ENCODE results near the gene TCERG1L.
"Not testable (repeated sequence)": the region's sequence is repeated elsewhere in the genome, so short reads cannot be mapped to it uniquely, and the experiment has no call there.

The TCERG1L gene

DNA sequence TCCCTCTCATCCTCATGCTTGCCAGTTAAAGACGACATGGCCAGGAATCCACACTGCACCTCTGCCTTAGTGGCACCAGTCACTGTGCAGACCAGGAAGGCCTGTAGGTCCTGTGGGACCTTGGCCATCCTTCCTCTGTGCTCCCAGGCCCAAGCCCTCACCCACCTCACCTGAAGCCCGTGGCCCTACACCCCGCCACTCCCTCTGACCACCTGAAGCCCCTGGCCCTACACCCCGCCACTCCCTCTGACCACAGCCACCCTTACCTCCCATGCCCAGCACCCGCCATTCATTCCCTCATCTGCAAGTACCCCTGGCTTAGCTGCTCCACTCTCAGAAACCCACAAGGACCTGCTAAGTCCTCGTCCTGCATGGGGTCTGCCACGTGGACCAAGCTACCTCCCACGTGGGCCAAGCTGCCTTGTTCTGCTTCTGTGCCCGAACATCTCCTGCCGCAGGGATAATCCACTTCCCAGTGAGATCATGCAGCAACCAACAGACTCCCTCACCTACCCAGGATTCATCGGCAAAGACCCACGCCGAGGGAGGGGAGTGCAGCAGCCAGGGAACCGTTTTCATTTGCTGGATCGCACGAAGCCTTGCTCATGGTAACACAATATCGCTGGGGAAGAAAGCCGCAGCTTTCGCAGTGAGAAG, 151.2 kb downstream of the TCERG1L start:
- DNase-seq, result no peak

DNA sequence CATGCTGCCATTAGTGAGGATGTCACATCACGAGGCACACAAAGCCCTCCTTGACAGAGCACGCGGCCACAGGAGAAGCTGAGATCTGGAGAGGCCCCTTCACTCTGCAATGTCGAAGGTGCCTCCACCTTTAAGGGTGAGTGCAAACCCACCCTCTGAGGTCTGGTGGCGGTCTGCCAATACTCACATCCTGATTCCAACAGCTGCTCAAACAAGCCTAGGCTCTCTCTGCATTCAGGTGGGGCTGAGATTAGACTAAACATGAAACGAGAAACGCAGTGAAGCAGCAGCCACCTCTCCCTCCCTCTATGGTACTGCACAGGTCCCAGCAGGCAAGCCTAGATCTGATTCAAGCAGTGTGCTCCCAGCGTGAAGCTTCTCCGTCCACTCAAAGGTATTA, 151.8 kb downstream of the TCERG1L start:
- DNase-seq, result no peak

- no peak for DNase-seq
Measured at GRCh38 chr10:131158695-131159094, 152.8 kb downstream of the TCERG1L start.

- no peak for DNase-seq
Measured at GRCh38 chr10:131157899-131158298, 153.6 kb downstream of the TCERG1L start.

DNA sequence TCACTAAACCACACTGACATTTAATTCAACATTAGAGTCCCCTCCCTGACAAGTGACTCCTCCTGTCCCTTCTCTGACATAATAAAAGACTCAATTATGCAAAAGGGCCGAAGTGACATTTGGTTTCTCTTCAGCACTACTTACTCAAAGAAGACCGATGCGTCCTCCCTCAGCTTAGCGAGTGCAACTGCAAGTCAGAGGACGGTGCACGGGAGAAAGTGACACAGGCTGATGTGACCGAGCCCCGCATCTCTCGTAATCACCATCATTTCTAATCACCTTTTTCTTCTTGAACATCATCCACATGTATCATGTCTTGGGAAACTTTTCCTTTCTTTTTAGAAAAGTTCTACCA, 155.7 kb downstream of the TCERG1L start:
- no peak for DNase-seq

GRCh38 chr10:131155218-131155875, 156.2 kb downstream of the TCERG1L start:
- DNase-seq, result no peak

DNA sequence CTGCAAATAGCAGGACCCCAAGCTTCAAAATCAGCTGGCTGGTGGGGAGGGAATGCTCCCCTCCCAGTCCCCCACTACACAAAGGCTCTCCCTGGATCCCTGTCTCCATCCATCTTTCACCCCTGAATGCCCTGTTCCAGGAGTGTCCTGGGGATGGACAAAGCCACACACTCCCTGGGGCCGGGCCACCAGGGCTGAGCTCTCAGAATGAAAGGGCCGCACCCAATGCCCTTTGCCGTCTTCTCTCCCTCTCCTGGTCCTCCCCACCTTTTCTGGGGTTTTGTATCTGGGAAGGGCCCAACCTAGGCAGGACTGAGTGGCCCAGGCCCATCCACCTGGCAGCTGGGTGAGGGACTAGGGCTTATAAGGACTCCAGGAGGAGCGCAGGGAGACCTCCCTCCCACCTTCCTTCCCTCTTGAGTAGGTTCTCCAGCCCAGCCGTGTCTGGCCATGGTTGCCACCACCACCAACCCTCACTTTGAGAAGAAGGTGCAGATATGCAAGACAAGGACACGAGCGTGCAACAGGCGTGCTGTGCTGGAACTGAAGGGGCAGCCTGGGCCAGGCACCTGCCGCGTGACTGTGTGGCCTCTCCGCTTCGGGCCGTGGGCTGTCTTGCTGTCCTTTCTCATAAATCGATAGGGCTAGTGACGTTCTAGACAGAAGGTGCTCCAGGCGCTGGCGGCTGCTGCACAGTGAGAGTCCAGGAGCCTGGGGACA, 157.1 kb downstream of the TCERG1L start:
- DNase-seq, result no peak

DNA sequence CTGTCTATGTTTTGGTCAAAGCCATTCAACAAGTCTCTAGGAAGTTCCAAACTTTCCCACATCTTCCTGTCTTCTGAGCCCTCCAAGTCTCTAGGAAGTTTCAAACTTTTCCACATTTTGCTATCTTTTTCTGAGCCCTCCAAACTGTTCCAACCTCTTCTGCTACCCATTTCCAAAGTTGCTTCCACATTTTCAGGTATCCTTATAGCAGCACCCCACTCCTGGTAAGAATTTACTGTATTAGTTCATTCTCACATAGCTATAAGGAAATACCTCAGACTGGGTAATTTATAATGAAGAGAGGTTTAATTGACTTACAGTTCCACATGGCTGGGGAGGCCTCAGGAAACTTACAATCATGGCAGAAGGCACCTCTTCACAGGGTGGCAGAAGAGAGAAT, 159.1 kb downstream of the TCERG1L start:
- not testable (repeated sequence) for DNase-seq

- DNase-seq, result no peak
Measured at GRCh38 chr10:131150126-131150525, 161.4 kb downstream of the TCERG1L start.

DNA sequence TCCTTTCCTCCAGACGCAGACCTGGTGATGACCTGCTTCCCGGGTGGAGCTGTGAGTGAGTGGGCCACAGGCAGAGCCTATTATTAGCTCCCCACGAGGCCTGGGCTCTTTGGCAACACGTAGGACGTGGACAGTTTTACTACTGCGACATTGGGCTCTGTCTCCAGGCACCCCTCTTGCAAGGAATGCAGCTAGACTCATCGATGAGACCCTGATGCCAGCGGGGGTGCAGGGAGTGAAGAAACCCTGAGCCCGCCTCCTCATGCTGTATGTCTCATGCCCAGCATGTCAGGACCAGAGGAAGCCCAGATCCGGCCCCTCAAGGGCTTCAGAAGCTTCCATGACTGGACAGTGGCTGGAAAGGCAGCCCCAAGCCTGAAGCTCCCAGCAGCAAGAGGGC, 161.9 kb downstream of the TCERG1L start:
- no peak for DNase-seq

GRCh38 chr10:131149111-131149510, 162.4 kb downstream of the TCERG1L start:
- DNase-seq, result no peak

- no peak for DNase-seq
Measured at GRCh38 chr10:131148270-131148669, 163.3 kb downstream of the TCERG1L start.

- no peak for DNase-seq
Measured at GRCh38 chr10:131147301-131147975, 164.1 kb downstream of the TCERG1L start.

GRCh38 chr10:131146790-131147189, 164.7 kb downstream of the TCERG1L start:
- DNase-seq, result no peak

GRCh38 chr10:131145756-131146155, 165.8 kb downstream of the TCERG1L start:
- DNase-seq, result no peak

DNA sequence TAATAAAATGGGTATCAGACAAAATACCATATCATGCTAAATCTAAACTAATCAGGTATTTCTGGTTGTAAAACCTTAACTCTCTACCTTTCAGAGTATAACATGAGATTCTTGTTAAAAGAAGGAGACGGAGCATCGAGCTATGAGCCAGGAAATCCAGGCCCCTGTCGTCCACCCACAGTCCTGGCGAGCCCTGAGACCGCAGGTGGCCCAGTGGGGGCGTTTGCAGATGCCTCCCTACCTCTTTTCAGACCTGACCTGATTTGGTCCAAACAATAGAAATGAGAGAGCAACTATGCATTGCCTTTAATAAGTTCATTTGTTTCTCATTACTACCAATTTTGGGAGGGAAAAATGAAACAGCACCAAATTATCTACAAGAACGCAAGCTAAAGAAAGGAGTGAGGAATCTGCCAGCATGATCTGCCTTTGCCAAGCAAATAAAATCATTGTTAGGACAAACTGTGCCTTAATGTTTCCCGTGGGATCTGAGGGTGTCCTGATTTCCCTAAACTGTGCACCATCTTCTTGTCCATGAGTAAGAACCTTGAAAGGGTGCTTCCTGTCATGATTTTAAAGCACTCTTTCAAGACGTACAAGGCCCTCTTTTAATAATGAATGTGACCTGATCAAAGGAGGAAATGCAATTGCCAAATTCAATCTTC, 166.7 kb downstream of the TCERG1L start:
- no peak for DNase-seq

DNA sequence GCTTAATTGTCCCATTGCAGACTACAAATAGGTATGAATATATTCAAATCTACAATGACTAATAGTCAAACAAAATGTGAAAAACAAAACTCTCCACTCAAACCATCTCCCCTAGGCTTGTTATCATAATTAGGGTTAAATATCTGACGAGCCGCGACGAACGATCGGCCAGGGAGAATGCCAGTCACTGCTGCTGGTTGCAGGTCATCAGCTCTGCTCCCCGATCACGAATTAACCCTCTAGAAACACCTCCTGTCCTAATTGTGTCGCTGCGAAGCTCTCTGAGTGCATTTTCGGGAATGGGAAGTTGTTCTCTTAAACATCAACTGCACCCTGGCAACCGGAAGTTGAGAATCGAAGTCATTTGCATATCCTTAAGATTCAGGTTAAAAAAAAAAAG, 167.3 kb downstream of the TCERG1L start:
- no peak for DNase-seq

- DNase-seq, result no peak
Measured at GRCh38 chr10:131143425-131144165, 167.9 kb downstream of the TCERG1L start.

GRCh38 chr10:131142517-131143380, 168.8 kb downstream of the TCERG1L start:
- no peak for DNase-seq

DNA sequence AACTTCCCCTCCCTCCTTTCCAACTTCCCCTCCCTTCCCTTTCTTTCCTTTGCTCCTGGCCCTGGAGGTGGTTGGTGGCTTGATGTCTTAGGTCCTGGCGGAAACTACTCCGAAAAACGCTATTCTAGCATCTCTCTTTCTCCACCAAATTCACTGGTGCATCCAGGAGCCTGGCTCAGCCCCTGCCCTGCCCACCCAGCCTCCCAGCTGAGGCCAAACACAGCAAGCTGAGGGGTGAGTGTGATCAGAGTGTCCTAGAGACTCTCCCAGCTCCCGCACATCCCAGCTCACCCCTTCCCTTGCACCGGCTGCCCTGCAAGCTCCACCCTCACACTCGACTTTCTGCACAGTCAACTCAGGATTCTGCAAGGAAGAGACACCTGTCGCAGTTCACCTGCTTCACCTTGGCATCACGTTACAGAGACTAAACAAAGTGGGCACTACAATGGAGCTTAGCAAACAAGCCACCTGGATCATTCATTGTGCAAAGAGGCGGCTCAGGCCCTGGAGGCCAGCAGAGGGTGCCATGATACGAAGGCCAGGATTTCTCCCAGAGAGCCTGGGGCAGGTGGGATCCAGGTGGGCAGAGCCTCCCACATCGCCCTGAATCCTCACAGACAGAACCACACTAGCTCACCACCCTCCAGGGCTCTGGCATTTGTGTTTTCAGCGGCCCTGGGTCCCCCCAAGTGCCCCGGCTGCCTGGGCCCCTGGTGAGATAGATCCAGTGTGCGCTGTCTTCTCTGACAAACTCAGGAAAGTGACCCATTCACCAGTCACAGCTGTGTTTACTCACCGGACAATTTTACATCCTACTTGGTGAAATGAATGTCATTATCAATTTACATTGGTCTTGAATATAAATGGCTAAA, 169.6 kb downstream of the TCERG1L start:
- DNase-seq, result peak; percentile 44

All from NCI-H1092 (cell line).